MG63 (cell line): Measurements from ENCODE around the gene SIGLEC9. TPM values are rescaled to one million over a fixed set of nuclear protein-coding genes. Genes with fewer than 3 reads are reported as not detected.
A peak's percentile ranks its signal among the peaks of the same experiment; 100 is the strongest.

Experiments used
- DNase-seq: peaks from one replicate; pipeline ENCODE4 v3.0.0-alpha.2; 2020
- H3K27me3 ChIP-seq: fragments of 250-450 bp; sonication (Bioruptor Pico); 2 replicates; pipeline ENCODE4 v1.5.1; 2020; ENCODE audit warnings: mild to moderate bottlenecking, moderate library complexity
- H3K36me3 ChIP-seq: fragments of 250-450 bp; sonication (Bioruptor Pico); 2 replicates; pipeline ENCODE4 v1.5.1; 2020; ENCODE audit warnings: mild to moderate bottlenecking, moderate library complexity
- H3K4me3 ChIP-seq: fragments of 250-450 bp; sonication (Bioruptor Pico); 2 replicates; pipeline ENCODE4 v1.5.1; 2020; ENCODE audit warnings: mild to moderate bottlenecking, moderate library complexity
- H3K9me3 ChIP-seq: fragments of 250-450 bp; sonication (Bioruptor Pico); 2 replicates; pipeline ENCODE4 v1.5.1; 2020; ENCODE audit warnings: mild to moderate bottlenecking, moderate library complexity
- total RNA-seq: library from RNA; depleted of rRNA; stranded (reverse); fragments of >200 nt; shearing (Covaris generic); gene quantifications from 2 replicates; pipeline ENCODE4 v1.2.3, GENCODE V29; 2014; ENCODE audit warnings: low replicate concordance

Gene SIGLEC9
- total RNA-seq, 1 experiment from 2014 or later, result not detected

- no peak overlapping the region for H3K4me3 ChIP-seq
- no peaks in the 10 kb centered on the region for H3K27me3 ChIP-seq
Measured at GRCh38 chr19:51093101-51093500, 31.6 kb upstream of the SIGLEC9 start.

GRCh38 chr19:51093510-51094345 is 31.0 kb upstream of the SIGLEC9 start:
- no peak overlapping the region for H3K4me3 ChIP-seq
- no peaks in the 10 kb centered on the region for H3K9me3 ChIP-seq
- no peak for DNase-seq
- no peaks in the 10 kb centered on the region for H3K27me3 ChIP-seq
- peaks cover 9% of the 10 kb centered on the region for H3K36me3 ChIP-seq

More at GRCh38 chr19:51093101-51093500, 31.6 kb upstream of the SIGLEC9 start:
- no peak for DNase-seq
- H3K9me3 ChIP-seq, result no peaks in the 10 kb centered on the region
- H3K36me3 ChIP-seq, result peaks cover 9% of the 10 kb centered on the region

DNA sequence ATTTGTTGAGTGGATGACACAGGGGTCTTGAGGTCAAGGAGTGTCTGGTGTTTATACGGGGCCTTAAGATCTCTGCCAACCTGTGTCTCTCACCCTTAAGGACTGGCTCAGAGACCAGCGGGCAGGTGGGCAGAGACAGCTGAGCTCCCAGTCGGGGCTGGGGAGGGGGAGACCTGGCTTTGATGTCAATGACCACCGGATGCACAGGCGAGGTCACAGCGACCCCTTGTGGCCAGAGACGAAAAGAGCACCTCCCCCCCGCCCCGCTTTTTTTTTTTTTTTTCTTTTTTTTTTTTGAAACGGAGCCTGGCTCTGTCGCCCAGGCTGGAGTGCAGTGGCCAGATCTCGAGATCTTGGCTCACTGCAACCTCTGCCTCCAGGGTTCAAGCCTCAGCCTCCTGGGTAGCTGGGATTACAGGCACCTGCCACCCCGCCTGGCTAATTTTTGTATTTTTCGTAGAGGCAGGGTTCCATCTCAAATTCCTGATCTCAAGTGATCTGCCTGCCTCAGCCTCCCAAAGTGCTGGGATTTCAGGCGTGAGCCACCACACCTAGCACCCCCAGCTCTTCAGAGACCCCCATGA is 29.9 kb upstream of the SIGLEC9 start:
- Histone ChIP-seq H3K9me3 (no peaks in the 10 kb centered on the region), H3K4me3 (no peak overlapping the region), H3K36me3 (peaks cover 14% of the 10 kb centered on the region), H3K27me3 (no peaks in the 10 kb centered on the region)
- no peak for DNase-seq

DNA sequence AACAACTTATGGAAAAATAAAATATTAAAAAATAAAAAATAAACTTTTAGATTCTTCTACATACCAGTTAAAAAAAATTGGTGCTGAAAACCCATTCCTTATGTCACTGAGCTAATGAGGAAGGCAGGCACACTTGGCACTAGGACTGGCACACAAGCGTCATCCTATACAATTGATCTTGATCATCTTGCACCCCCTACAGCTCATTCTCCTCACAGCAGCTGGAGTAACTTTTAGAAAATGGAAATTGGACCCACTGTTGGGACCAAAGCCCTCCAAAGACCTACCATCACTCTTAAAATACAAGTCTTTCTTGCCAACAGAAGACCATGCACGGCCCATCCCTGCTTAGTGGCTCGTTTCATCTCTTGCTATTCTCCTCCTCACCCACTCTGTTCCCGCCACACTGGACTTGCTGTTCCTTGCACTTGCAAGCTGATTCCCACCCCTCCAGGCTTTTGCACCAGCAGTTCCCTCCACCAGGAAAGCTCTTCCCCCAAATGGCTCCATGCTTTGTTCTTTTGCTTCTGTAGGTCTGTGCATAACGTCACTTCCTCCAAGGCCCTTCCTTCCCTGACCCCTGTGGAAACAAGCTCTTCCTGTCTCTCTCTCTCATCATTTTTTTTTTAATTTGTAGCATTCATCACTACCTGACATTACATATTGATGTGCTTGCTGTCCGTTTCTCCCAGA is 28.1 kb upstream of the SIGLEC9 start:
- no peak overlapping the region for H3K4me3 ChIP-seq
- H3K27me3 ChIP-seq, result no peaks in the 10 kb centered on the region
- peaks cover 20% of the 10 kb centered on the region for H3K36me3 ChIP-seq
- H3K9me3 ChIP-seq, result no peaks in the 10 kb centered on the region
- no peak for DNase-seq

GRCh38 chr19:51097166-51097738 is 27.5 kb upstream of the SIGLEC9 start:
- H3K4me3 ChIP-seq, result no peak overlapping the region
- H3K27me3 ChIP-seq, result no peaks in the 10 kb centered on the region
- H3K9me3 ChIP-seq, result no peaks in the 10 kb centered on the region
- DNase-seq, result peak; percentile 62
- peaks cover 26% of the 10 kb centered on the region for H3K36me3 ChIP-seq

DNA sequence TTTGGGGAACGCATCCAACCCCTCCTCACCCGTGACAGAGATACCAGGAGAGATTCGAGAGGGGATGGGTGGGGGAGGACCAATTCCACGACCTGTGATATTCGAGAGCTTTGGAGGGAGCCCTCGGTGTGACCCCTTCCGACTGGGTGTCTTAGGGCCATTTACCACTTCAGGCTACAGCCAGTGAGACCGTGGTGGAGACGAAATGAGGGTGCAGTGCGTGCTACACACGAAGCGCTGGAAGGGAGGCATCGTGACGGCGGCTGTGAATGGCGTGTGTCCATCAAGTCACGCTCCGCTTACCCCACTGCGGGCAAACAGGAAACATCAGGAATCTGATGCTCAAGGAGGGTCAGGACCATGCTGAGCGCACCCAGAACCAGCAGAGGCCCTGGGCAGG is 26.9 kb upstream of the SIGLEC9 start:
- H3K4me3 ChIP-seq, result no peak overlapping the region
- H3K27me3 ChIP-seq, result no peaks in the 10 kb centered on the region
- no peaks in the 10 kb centered on the region for H3K9me3 ChIP-seq
- peaks cover 31% of the 10 kb centered on the region for H3K36me3 ChIP-seq
- no peak for DNase-seq

DNA sequence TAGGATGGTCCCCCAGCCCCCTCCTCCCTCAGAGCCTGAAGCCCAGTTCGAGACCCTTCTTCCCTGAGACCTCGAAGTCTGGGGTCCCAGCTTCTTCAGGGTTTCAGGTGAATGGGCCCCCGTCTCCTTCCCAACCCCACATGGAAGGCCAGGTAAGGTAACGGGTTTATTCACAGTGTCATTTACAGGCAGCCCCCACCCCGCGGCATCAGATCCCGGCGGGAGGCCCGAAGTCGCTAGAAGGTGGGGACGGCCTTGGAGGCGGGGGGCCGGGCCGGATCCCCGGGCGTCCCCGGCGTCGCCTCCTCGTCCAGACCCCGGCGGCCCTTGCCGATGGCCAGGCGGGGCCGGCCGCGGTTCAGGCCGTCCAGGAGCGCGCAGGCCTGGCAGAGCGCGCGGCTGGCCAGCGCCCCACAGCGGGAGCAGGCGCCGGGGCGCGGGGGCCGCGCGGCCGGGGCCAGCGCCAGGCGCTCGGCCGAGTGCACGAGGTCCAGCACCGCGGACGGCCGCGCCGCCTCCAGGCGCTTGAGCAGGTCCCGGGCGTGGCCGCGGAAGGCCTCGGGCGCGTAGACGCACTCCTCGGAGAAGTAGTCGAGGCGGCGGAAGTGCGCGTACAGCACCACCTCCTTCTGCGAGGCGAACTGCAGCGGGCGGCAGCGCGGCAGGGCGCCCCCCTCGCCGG is 26.2 kb upstream of the SIGLEC9 start:
- no peaks in the 10 kb centered on the region for H3K27me3 ChIP-seq
- H3K9me3 ChIP-seq, result no peaks in the 10 kb centered on the region
- no peak overlapping the region for H3K4me3 ChIP-seq
- H3K36me3 ChIP-seq, result peaks cover 37% of the 10 kb centered on the region
- no peak for DNase-seq

DNA sequence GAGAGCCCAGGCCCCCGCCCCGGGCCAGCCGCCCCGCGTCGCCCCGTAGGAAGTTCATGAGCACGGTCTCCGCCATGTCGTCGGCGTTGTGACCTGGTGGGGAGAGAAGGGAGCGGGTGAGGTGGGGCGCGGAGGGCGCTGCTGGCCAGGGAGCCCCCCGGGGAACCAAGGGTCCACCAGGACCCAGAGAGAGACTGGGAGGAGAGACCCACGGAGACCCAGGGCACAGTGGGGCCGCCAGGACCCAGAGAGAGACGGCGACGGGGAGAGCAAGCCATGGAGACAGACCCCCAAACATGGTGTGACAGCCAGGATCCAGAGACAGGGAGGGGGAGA is 25.7 kb upstream of the SIGLEC9 start:
- Histone ChIP-seq H3K36me3 (peaks cover 40% of the 10 kb centered on the region), H3K4me3 (no peak overlapping the region), H3K27me3 (no peaks in the 10 kb centered on the region), H3K9me3 (no peaks in the 10 kb centered on the region)
- DNase-seq, result no peak

DNA sequence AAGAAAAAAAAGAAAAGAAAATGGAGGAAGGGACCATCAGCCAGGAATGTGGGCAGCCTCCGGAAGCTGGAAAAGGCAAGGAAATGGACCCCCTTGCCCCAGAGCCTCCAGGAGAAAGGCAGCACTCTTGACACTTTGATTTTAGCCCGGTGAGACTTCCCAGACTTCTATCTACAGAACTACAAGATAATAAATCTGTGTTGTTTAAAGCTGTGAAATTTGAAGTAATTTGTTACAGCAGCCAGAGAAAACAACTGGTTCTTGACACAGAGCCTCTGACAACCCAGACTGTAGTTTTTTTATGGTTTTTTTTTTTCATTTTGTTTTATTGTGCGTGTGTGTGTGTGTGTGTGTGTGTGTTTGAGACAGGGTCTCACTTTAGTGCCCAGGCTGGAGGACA is 24.1 kb upstream of the SIGLEC9 start:
- Histone ChIP-seq H3K9me3 (no peaks in the 10 kb centered on the region), H3K4me3 (no peak overlapping the region), H3K27me3 (no peaks in the 10 kb centered on the region), H3K36me3 (peaks cover 50% of the 10 kb centered on the region)
- DNase-seq, result no peak

DNA sequence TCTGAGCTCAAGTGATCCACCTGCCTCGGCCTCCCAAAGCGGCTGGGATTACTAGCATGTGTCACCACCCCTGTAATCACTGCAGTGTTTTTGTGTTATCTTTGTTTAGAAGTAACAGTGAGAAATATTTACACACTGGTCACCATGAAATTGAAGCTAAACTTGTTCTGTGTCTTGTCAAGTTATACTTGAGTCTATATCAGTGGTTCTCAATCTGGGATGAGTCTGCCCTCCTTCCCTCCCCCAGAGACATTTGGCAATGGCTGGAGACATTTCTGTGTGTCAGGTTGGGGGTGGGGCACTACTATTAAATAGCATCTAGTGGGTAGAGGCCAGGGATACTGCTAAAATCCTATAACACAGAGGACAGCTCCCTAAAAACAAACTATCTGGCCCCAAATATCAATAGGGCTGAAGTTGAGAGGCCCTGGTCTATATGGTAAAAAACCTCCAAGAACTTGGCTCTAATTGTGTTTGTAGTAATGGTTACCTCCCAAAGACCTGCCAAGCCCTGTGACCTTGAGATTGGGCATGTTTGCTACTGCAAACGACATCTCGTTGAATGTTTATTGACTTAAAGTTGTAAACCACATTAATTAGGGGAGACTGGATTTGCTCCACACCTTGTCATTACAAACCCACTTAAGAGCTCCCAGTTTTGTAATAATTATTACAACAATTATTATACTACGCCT is 23.4 kb upstream of the SIGLEC9 start:
- Histone ChIP-seq H3K9me3 (no peaks in the 10 kb centered on the region), H3K4me3 (no peak overlapping the region), H3K27me3 (no peaks in the 10 kb centered on the region), H3K36me3 (peaks cover 50% of the 10 kb centered on the region)
- no peak for DNase-seq

DNA sequence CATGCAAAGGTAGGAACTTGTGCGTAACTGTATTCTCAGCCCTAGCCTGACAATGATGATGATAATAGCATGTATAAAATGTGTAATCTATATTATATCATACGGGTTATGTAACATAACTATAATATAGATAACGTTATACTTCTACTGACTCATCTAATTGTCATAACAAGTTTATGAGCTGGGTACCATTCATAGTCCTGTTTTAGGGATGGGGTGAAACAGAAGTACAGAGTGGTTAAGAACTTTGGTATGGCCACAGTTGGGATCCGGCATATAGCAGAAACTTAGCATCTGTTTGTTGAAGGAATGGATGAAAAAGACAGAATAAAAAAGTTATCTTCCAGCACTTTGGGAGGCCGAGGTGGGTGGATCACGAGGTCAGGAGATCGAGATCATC is 21.7 kb upstream of the SIGLEC9 start:
- H3K36me3 ChIP-seq, result peaks cover 59% of the 10 kb centered on the region
- no peak overlapping the region for H3K4me3 ChIP-seq
- H3K9me3 ChIP-seq, result no peaks in the 10 kb centered on the region
- no peak for DNase-seq
- H3K27me3 ChIP-seq, result no peaks in the 10 kb centered on the region

DNA sequence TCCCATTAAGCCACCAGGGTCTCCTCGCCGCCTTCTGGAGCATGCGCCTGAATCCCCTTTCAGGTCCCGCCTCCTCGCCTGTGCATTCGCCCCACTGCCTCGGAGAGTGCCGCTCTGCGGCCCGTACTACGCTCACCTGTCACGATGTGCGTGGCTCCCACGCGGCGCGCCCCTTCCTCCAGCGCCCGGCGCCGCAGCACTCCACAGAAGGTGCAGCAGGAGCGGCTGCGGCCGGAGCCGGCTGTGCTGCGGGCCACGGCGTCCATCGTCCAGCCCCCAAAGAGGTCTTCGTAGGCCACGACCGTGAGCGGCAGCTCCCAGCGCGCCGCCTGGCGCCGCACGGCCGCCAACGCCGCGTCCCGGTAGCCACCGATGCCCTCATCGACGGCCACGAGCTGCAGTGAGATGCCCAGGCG is 20.8 kb upstream of the SIGLEC9 start:
- H3K36me3 ChIP-seq, result peaks cover 59% of the 10 kb centered on the region
- H3K27me3 ChIP-seq, result no peaks in the 10 kb centered on the region
- DNase-seq, result no peak
- H3K4me3 ChIP-seq, result no peak overlapping the region
- H3K9me3 ChIP-seq, result no peaks in the 10 kb centered on the region

DNA sequence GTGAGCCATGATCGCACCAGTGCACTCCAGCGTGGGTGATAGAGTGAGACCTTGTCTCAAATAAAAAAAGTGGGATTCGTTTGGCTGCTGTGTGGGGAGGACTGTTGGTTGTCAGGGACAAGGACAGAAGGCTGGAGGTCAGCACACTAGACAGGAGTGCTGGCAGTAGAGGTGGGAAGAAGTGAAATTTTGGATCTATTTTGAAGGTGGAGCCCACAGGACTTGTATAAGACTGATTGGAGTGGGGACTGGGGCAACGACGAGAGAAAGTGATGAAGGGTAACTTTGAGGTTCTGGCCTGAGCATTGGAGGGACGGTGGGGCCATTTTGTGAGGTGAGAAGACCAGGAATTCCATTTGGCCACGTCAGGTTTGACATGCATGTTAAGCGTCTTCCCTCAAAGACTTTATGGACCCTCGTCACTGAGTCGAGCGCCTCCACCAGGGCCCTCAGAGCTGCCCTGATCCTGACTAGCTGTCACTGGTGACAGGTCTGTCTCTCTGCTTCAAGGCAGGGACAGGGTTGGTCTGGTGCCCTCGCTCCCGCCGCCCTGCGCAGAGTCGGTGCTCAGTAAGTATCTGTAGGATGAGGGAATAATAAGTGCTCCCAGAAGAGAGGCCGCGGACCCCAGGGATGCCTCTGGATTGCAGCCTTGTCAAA is 17.2 kb upstream of the SIGLEC9 start:
- Histone ChIP-seq H3K4me3 (peak overlapping the region; percentile 71), H3K36me3 (peaks cover 39% of the 10 kb centered on the region), H3K27me3 (peaks cover 11% of the 10 kb centered on the region), H3K9me3 (no peaks in the 10 kb centered on the region)
- DNase-seq, result peak; percentile 39

DNA sequence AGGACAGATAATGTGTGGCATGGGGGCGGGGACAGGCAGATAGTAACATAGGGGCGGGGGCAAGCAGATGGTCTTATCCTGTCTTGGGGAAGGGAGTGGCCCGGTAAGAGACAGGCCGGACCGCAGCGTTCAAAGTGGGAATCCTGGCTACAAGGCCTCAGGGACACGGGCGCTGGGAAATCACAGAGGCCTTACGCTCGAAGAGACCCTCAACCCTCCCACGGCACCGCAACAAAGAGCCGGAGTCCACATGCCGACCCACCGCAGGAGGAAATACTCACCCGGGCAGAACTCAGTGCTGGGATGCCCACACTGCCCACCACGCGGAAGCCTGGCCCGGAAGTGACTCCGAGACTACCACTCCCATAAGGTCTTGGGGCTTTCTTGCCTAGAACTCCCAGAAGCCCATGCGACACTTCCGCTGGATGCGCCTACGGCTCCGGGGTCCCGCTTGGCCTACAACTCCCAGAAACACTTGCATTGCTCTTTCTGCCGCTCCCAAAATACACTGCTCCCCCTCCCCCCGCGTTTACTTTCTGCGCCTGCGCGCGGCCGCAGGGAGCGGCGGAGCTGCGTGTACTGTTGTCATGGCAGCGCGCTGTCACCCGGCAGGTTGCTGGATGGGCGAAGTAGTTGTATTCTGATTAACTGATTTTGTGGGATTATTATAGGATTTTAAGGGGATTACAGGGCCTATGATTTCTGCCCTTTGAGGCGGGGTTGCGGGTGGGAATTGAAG is 16.5 kb upstream of the SIGLEC9 start, which contains the start of gene CTU1:
CTU1 (minus strand) TSS at position 344 of the 739 bp plus-strand sequence. CDS start 3,840 bp downstream, outside the sequence.
- H3K27me3 ChIP-seq, result peaks cover 18% of the 10 kb centered on the region
- no peaks in the 10 kb centered on the region for H3K9me3 ChIP-seq
- H3K36me3 ChIP-seq, result peaks cover 32% of the 10 kb centered on the region
- H3K4me3 ChIP-seq, result peak within 1 kb of the TSS; percentile 71
- DNase-seq, result peak; percentile 100

GRCh38 chr19:51108805-51109146 is 15.9 kb upstream of the SIGLEC9 start:
- DNase-seq, result no peak
- Histone ChIP-seq H3K9me3 (no peaks in the 10 kb centered on the region), H3K36me3 (peaks cover 28% of the 10 kb centered on the region), H3K4me3 (peak overlapping the region; percentile 71), H3K27me3 (peaks cover 19% of the 10 kb centered on the region)
